ENCODE data around the gene MERTK. TPM values are rescaled to one million over a fixed set of nuclear protein-coding genes. Genes with fewer than 3 reads are reported as not detected.
A peak's percentile ranks its signal among the peaks of the same experiment; 100 is the strongest.

The MERTK gene
- total RNA-seq, 6 experiments from 2014 or later: 10.6 to 18.3 (median 13.1) TPM

- Histone ChIP-seq H3K27me3 (no peaks in the 10 kb centered on the region), H3K27ac (no peak overlapping the region), H3K4me3 (no peak overlapping the region), H3K4me1 (no peaks in the 10 kb centered on the region), H3K9me3 (no peaks in the 10 kb centered on the region), H3K36me3 (peaks cover 0 to 26% (median 8%) of the 10 kb centered on the region in 4 donors)
- WGBS (ENCODE audit: insufficient coverage, low coverage, low lambda C conversion rate, missing lambda C conversion rate): 75% methylated on average over 1 of the region's 1 CpG
- TF ChIP-seq CTCF (IDR thresholded peaks at IDR 0.05): no peak
- no peak for TF ChIP-seq POLR2A (IDR thresholded peaks at IDR 0.05)
- DNase-seq (no peak), ATAC-seq (peak in 1 of 4 donors; percentile 33)
- intact Hi-C loops (cut with DNase I): no loop called here
Measured at GRCh38 chr2:111967018-111967417, 68.6 kb downstream of the MERTK start.

GRCh38 chr2:111970453-111970852, 72.0 kb downstream of the MERTK start:
- TF ChIP-seq POLR2A (IDR thresholded peaks at IDR 0.05) (no peak), CTCF (IDR thresholded peaks at IDR 0.05) (no peak)

GRCh38 chr2:111972955-111973565, 74.7 kb downstream of the MERTK start:
- 19% methylated on average over 7 of the region's 8 CpGs for WGBS (ENCODE audit: insufficient coverage, low coverage, low lambda C conversion rate, missing lambda C conversion rate)
- peaks cover 0 to 25% (median 4%) of the 10 kb centered on the region in 4 donors for H3K36me3 ChIP-seq
- H3K4me1 ChIP-seq: peaks cover 0 to 11% (median 4%) of the 10 kb centered on the region in 4 donors
- no peaks in the 10 kb centered on the region for H3K9me3 ChIP-seq
- H3K27ac ChIP-seq: peak overlapping the region in 2 of 3 donors; percentile 41 to 58
- H3K27me3 ChIP-seq: no peaks in the 10 kb centered on the region
- TF ChIP-seq POLR2A (IDR thresholded peaks at IDR 0.05) (no peak), CTCF (IDR thresholded peaks at IDR 0.05) (no peak)
- DNase-seq (no peak), ATAC-seq (peak; percentile 68 to 88 (median 76))
- peak overlapping the region in 1 of 3 donors; percentile 8 for H3K4me3 ChIP-seq
- intact Hi-C loops (cut with DNase I): no loop called here

More at GRCh38 chr2:111970453-111970852, 72.0 kb downstream of the MERTK start:
- no peak for ATAC-seq
- Histone ChIP-seq H3K4me3 (no peak overlapping the region), H3K36me3 (peaks cover 0 to 23% (median 8%) of the 10 kb centered on the region in 4 donors), H3K27me3 (no peaks in the 10 kb centered on the region), H3K4me1 (peaks cover 0 to 11% (median 4%) of the 10 kb centered on the region in 4 donors), H3K27ac (no peak overlapping the region), H3K9me3 (no peaks in the 10 kb centered on the region)
- intact Hi-C loops (cut with DNase I): no loop called here
- no peak for DNase-seq
- 93% methylated on average over 1 of the region's 1 CpG for WGBS (ENCODE audit: insufficient coverage, low coverage, low lambda C conversion rate, missing lambda C conversion rate)

GRCh38 chr2:111973701-111974100, 75.3 kb downstream of the MERTK start:
- intact Hi-C loops (cut with DNase I): no loop called here
- Histone ChIP-seq H3K36me3 (peaks cover 0 to 20% (median 2%) of the 10 kb centered on the region in 4 donors), H3K27ac (no peak overlapping the region), H3K9me3 (no peaks in the 10 kb centered on the region), H3K27me3 (no peaks in the 10 kb centered on the region), H3K4me3 (no peak overlapping the region), H3K4me1 (peaks cover 0 to 11% (median 4%) of the 10 kb centered on the region in 4 donors)
- no peak for DNase-seq
- no peak for ATAC-seq
- no peak for TF ChIP-seq CTCF (IDR thresholded peaks at IDR 0.05)
- TF ChIP-seq POLR2A (IDR thresholded peaks at IDR 0.05): no peak
- 97% methylated on average over 4 of the region's 4 CpGs for WGBS (ENCODE audit: insufficient coverage, low coverage, low lambda C conversion rate, missing lambda C conversion rate)

Measured in right lobe of liver (tissue), 6 donors.